Measurements from ENCODE around the gene GPR155.

DNA sequence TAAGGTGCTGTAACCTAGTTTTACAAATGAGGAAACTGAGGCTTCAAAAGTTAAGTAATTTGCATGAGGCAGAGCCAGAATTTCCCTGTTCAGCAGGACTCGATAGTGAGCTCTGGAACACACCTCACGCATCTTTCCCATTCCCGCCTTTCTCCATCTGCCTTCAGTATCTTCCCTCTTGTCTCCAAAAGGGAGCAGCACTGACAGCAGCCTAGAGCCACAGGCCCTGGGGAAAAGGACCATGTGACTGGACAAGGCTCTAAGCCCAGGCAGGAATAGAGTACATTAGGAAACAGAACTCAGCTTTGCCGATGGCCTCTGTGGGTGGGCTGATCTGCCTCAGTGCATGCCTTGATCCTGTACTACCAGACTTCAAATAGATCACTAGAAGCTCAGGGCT, 21.5 kb downstream of the GPR155 start:
- TF ChIP-seq, protein P1, sequence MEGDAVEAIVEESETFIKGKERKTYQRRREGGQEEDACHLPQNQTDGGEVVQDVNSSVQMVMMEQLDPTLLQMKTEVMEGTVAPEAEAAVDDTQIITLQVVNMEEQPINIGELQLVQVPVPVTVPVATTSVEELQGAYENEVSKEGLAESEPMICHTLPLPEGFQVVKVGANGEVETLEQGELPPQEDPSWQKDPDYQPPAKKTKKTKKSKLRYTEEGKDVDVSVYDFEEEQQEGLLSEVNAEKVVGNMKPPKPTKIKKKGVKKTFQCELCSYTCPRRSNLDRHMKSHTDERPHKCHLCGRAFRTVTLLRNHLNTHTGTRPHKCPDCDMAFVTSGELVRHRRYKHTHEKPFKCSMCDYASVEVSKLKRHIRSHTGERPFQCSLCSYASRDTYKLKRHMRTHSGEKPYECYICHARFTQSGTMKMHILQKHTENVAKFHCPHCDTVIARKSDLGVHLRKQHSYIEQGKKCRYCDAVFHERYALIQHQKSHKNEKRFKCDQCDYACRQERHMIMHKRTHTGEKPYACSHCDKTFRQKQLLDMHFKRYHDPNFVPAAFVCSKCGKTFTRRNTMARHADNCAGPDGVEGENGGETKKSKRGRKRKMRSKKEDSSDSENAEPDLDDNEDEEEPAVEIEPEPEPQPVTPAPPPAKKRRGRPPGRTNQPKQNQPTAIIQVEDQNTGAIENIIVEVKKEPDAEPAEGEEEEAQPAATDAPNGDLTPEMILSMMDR (IDR thresholded peaks at IDR 0.05; ENCODE audit: low read depth, low read length, poor library complexity, severe bottlenecking), result no peak
- TF ChIP-seq EZH2phosphoT487 (IDR thresholded peaks at IDR 0.05; ENCODE audit: borderline replicate concordance, low read length), result no peak

All from DOHH2 (cell line).